Activated T-cell treated with anti-CD3 and anti-CD28 coated beads for 24 hours (primary cell): ENCODE data around the gene HERC4.

Source experiments
- DNase-seq: peaks from one replicate; pipeline ENCODE4 v3.0.0-alpha.2; 2020; ENCODE audit warnings: low read depth

HERC4 gene

GRCh38 chr10:67875340-67876238 is 199.5 kb downstream of the HERC4 start:
- DNase-seq = no peak
